Neural cell (in vitro differentiated cells): ENCODE results near the gene ADAMTSL2. TPM values are rescaled to one million over a fixed set of nuclear protein-coding genes. Genes with fewer than 3 reads are reported as not detected.
A peak's percentile ranks its signal among the peaks of the same experiment; 100 is the strongest.

Source experiments
- H2AFZ ChIP-seq: fragments of 200-600, 300-800 bp; sonication (generic), shearing (Covaris generic); 2 replicates; pipeline ENCODE4 v1.6.0; 2014; ENCODE audit warnings: low read depth, mild to moderate bottlenecking, antibody characterized with exemption, low read length, moderate library complexity
- H3F3A ChIP-seq: fragments of 200-600 bp; shearing (Covaris generic); 2 replicates; pipeline ENCODE4 v1.6.1; 2016; ENCODE audit warnings: mild to moderate bottlenecking, moderate library complexity, mixed read lengths, antibody characterized with exemption, low read length; ENCODE audit not compliant: insufficient read depth, poor library complexity, severe bottlenecking
- H3K27ac ChIP-seq: fragments of 200-600, 300-800 bp; sonication (generic), shearing (Covaris generic); 2 replicates; pipeline ENCODE4 v1.5.1; 2014; ENCODE audit warnings: mild to moderate bottlenecking, low read length, moderate library complexity
- H3K27me3 ChIP-seq: fragments of 300-800, 200-600 bp; sonication (generic), shearing (Covaris generic); 2 replicates; pipeline ENCODE4 v1.6.0; 2014; ENCODE audit warnings: mild to moderate bottlenecking, low read depth, low read length, moderate library complexity; ENCODE audit not compliant: insufficient read depth
- H3K36me3 ChIP-seq: fragments of 300-800, 200-600 bp; sonication (generic), shearing (Covaris generic); 2 replicates; pipeline ENCODE4 v1.5.1; 2014; ENCODE audit warnings: mild to moderate bottlenecking, antibody characterized with exemption, low read length, moderate library complexity; ENCODE audit not compliant: insufficient read depth
- H3K4me2 ChIP-seq: fragments of 300-800, 200-600 bp; sonication (generic), shearing (Covaris generic); 2 replicates; pipeline ENCODE4 v1.6.0; 2014; ENCODE audit warnings: mild to moderate bottlenecking, low read length
- H3K4me3 ChIP-seq: fragments of 300-800, 200-600 bp; sonication (generic), shearing (Covaris generic); 2 replicates; pipeline ENCODE4 v1.5.1; 2014; ENCODE audit warnings: mild to moderate bottlenecking, low read length, moderate library complexity
- H3K79me2 ChIP-seq: fragments of 200-600 bp; shearing (Covaris generic); replicated peaks from 2 replicates; pipeline ENCODE4 v1.6.0; 2014; ENCODE audit warnings: mild to moderate bottlenecking, low read length, moderate library complexity; ENCODE audit not compliant: insufficient read depth
- H3K9ac ChIP-seq: fragments of 300-800, 200-600 bp; sonication (generic), shearing (Covaris generic); 2 replicates; pipeline ENCODE4 v1.6.1; 2016; ENCODE audit warnings: mild to moderate bottlenecking, low read length, mixed read lengths
- H3K9me2 ChIP-seq: fragments of 200-600 bp; shearing (Covaris generic); 2 replicates; pipeline ENCODE4 v1.6.1; 2016; ENCODE audit warnings: mild to moderate bottlenecking, low read length, mixed read lengths; ENCODE audit not compliant: insufficient read depth
- H3K9me3 ChIP-seq: fragments of 200-600, 300-800 bp; sonication (generic), shearing (Covaris generic); 2 replicates; pipeline ENCODE4 v1.6.1; 2016; ENCODE audit warnings: mild to moderate bottlenecking, mixed run types, low read length, moderate library complexity, mixed read lengths
- H4K20me1 ChIP-seq: fragments of 200-600 bp; shearing (Covaris generic); 2 replicates; pipeline ENCODE4 v1.6.1; 2016; ENCODE audit warnings: mild to moderate bottlenecking, mixed run types; ENCODE audit not compliant: insufficient read depth
- CTCF ChIP-seq: fragments of 450-650 bp; IDR thresholded peaks from 2 replicates; pipeline ENCODE4 v1.5.1; 2014; ENCODE audit warnings: antibody characterized with exemption, mild to moderate bottlenecking, moderate library complexity; ENCODE audit not compliant: poor library complexity, severe bottlenecking
- EP300 ChIP-seq: fragments of 450-650 bp; conservative IDR thresholded peaks from 2 replicates; pipeline ENCODE4 v1.6.1; 2014; ENCODE audit warnings: antibody characterized with exemption, mild to moderate bottlenecking, moderate library complexity; ENCODE audit not compliant: poor library complexity, severe bottlenecking
- EZH2 ChIP-seq: fragments of 200-600, 300-800 bp; shearing (Covaris generic), sonication (generic); IDR thresholded peaks from 2 replicates; pipeline ENCODE4 v1.6.1; 2014; ENCODE audit warnings: antibody characterized with exemption, low read length, borderline replicate concordance, mild to moderate bottlenecking; ENCODE audit not compliant: insufficient read depth, poor library complexity, severe bottlenecking
- MXI1 ChIP-seq: fragments of 450-650 bp; conservative IDR thresholded peaks from 2 replicates; pipeline ENCODE4 v1.6.1; 2014; ENCODE audit warnings: antibody characterized with exemption, mild to moderate bottlenecking; ENCODE audit not compliant: poor library complexity, severe bottlenecking
- POLR2AphosphoS5 ChIP-seq: IDR thresholded peaks from 2 replicates; pipeline ENCODE4 v1.6.1; 2012
- RAD21 ChIP-seq: fragments of 450-650 bp; conservative IDR thresholded peaks from 2 replicates; pipeline ENCODE4 v1.6.1; 2014; ENCODE audit warnings: antibody characterized with exemption, mild to moderate bottlenecking, moderate library complexity
- REST ChIP-seq: IDR thresholded peaks from 2 replicates; pipeline ENCODE4 v1.6.1; 2012; ENCODE audit warnings: borderline replicate concordance
- SMC3 ChIP-seq: fragments of 450-650 bp; conservative IDR thresholded peaks from 2 replicates; pipeline ENCODE4 v1.6.1; 2014; ENCODE audit warnings: antibody characterized with exemption, mild to moderate bottlenecking, moderate library complexity; ENCODE audit not compliant: poor library complexity
- TAF1 ChIP-seq: IDR thresholded peaks from 2 replicates; pipeline ENCODE4 v1.6.1; 2012; ENCODE audit warnings: low read depth
- polyA plus RNA-seq: library from polyadenylated mRNA; depleted of rRNA; stranded (reverse); fragments of >200 nt; gene quantifications from 2 replicates; pipeline ENCODE4 v1.2.3, GENCODE V29; 2014

Gene ADAMTSL2
- polyA plus RNA-seq, 1 donor from 2014 or later: 0.85 TPM

- H3K36me3 ChIP-seq: no peaks in the 10 kb centered on the region
- no peaks in the 10 kb centered on the region for H3F3A ChIP-seq
- H3K9ac ChIP-seq: peak overlapping the region; percentile 48
- no peak overlapping the region for H3K4me2 ChIP-seq
- TF ChIP-seq TAF1 (no peak), REST (peak; percentile 5)
- H3K27me3 ChIP-seq: no peaks in the 10 kb centered on the region
- H3K27ac ChIP-seq: peak overlapping the region; percentile 43
- H3K9me2 ChIP-seq: no peaks in the 10 kb centered on the region
- no peak overlapping the region for H2AFZ ChIP-seq
- H3K4me3 ChIP-seq: peak overlapping the region; percentile 31
- no peaks in the 10 kb centered on the region for H3K79me2 ChIP-seq
- no peaks in the 10 kb centered on the region for H4K20me1 ChIP-seq
- H3K9me3 ChIP-seq: no peaks in the 10 kb centered on the region
Measured at GRCh38 chr9:133585481-133586351, 51.2 kb downstream of the ADAMTSL2 start.

- Histone ChIP-seq H3K4me3 (no peak overlapping the region), H3F3A (no peaks in the 10 kb centered on the region), H3K36me3 (no peaks in the 10 kb centered on the region), H3K9me3 (no peaks in the 10 kb centered on the region), H2AFZ (no peak overlapping the region), H3K4me2 (no peak overlapping the region), H3K9ac (no peak overlapping the region), H4K20me1 (no peaks in the 10 kb centered on the region), H3K27me3 (no peaks in the 10 kb centered on the region), H3K79me2 (no peaks in the 10 kb centered on the region), H3K27ac (no peak overlapping the region), H3K9me2 (no peaks in the 10 kb centered on the region)
- TF ChIP-seq REST (no peak), MXI1 (no peak), RAD21 (no peak), EZH2 (no peak), EP300 (no peak), CTCF (no peak), POLR2AphosphoS5 (no peak), TAF1 (no peak), SMC3 (no peak)
Measured at GRCh38 chr9:133587051-133587450, 52.5 kb downstream of the ADAMTSL2 start.
